ENCODE measurements around the gene PIGL. TPM values are rescaled to one million over a fixed set of nuclear protein-coding genes. Genes with fewer than 3 reads are reported as not detected.

Gene PIGL
- total and polyA plus RNA-seq, 4 donors = 24.0 to 39.7 (median 27.8) TPM

- H3K4me1 ChIP-seq (ENCODE audit: control insufficient read depth, insufficient read depth, low read length) = no peaks in the 10 kb centered on the region
- H3K9me3 ChIP-seq (ENCODE audit: control insufficient read depth, insufficient read depth, low read length) = no peaks in the 10 kb centered on the region
- no peaks in the 10 kb centered on the region for H3K27me3 ChIP-seq (ENCODE audit: control insufficient read depth, insufficient read depth, low read length)
- peaks cover 29% of the 10 kb centered on the region for H3K36me3 ChIP-seq (ENCODE audit: control insufficient read depth, insufficient read depth, low read length)
- WGBS (ENCODE audit: insufficient coverage) = no CpG with 5 or more reads among the region's 1 CpG
- H3K27ac ChIP-seq (ENCODE audit: low read depth, low read length) = no peak overlapping the region
- no peak overlapping the region for H3K4me3 ChIP-seq (ENCODE audit: low read depth, low read length)
- no peak for DNase-seq (ENCODE audit: low read depth in 4 of 6, low spot score in 6 of 6)
Observed at GRCh38 chr17:16339959-16340358, 122.9 kb downstream of the PIGL start.

GRCh38 chr17:16342979-16343378 is 126.0 kb downstream of the PIGL start:
- WGBS (ENCODE audit: insufficient coverage) = 90% methylated on average over 4 of the region's 4 CpGs
- peak in 2 of 6 donors; percentile 26 to 47 for DNase-seq (ENCODE audit: low read depth in 4 of 6, low spot score in 6 of 6)
- no peak overlapping the region for H3K27ac ChIP-seq (ENCODE audit: low read depth, low read length)
- no peaks in the 10 kb centered on the region for H3K4me1 ChIP-seq (ENCODE audit: control insufficient read depth, insufficient read depth, low read length)
- H3K36me3 ChIP-seq (ENCODE audit: control insufficient read depth, insufficient read depth, low read length) = peaks cover 37% of the 10 kb centered on the region
- no peaks in the 10 kb centered on the region for H3K27me3 ChIP-seq (ENCODE audit: control insufficient read depth, insufficient read depth, low read length)
- H3K9me3 ChIP-seq (ENCODE audit: control insufficient read depth, insufficient read depth, low read length) = no peaks in the 10 kb centered on the region
- H3K4me3 ChIP-seq (ENCODE audit: low read depth, low read length) = no peak overlapping the region

- Histone ChIP-seq H3K27ac (ENCODE audit: low read depth, low read length) (no peak overlapping the region), H3K9me3 (ENCODE audit: control insufficient read depth, insufficient read depth, low read length) (no peaks in the 10 kb centered on the region), H3K4me3 (ENCODE audit: low read depth, low read length) (no peak overlapping the region), H3K27me3 (ENCODE audit: control insufficient read depth, insufficient read depth, low read length) (no peaks in the 10 kb centered on the region), H3K4me1 (ENCODE audit: control insufficient read depth, insufficient read depth, low read length) (no peaks in the 10 kb centered on the region), H3K36me3 (ENCODE audit: control insufficient read depth, insufficient read depth, low read length) (peaks cover 43% of the 10 kb centered on the region)
- DNase-seq (ENCODE audit: low read depth in 4 of 6, low spot score in 6 of 6) = no peak
- WGBS (ENCODE audit: insufficient coverage) = no CpG with 5 or more reads among the region's 3 CpGs
Observed at GRCh38 chr17:16343569-16343968, 126.6 kb downstream of the PIGL start.

- WGBS (ENCODE audit: insufficient coverage) = 93% methylated on average over 2 of the region's 5 CpGs
- Histone ChIP-seq H3K27me3 (ENCODE audit: control insufficient read depth, insufficient read depth, low read length) (no peaks in the 10 kb centered on the region), H3K9me3 (ENCODE audit: control insufficient read depth, insufficient read depth, low read length) (no peaks in the 10 kb centered on the region), H3K4me1 (ENCODE audit: control insufficient read depth, insufficient read depth, low read length) (no peaks in the 10 kb centered on the region), H3K4me3 (ENCODE audit: low read depth, low read length) (no peak overlapping the region), H3K36me3 (ENCODE audit: control insufficient read depth, insufficient read depth, low read length) (peaks cover 52% of the 10 kb centered on the region), H3K27ac (ENCODE audit: low read depth, low read length) (no peak overlapping the region)
- no peak for DNase-seq (ENCODE audit: low read depth in 4 of 6, low spot score in 6 of 6)
Observed at GRCh38 chr17:16345565-16345964, 128.6 kb downstream of the PIGL start.

- H3K4me1 ChIP-seq (ENCODE audit: control insufficient read depth, insufficient read depth, low read length) = peaks cover 4% of the 10 kb centered on the region
- no peak overlapping the region for H3K27ac ChIP-seq (ENCODE audit: low read depth, low read length)
- H3K9me3 ChIP-seq (ENCODE audit: control insufficient read depth, insufficient read depth, low read length) = no peaks in the 10 kb centered on the region
- no peak for DNase-seq (ENCODE audit: low read depth in 4 of 6, low spot score in 6 of 6)
- peaks cover 2% of the 10 kb centered on the region for H3K27me3 ChIP-seq (ENCODE audit: control insufficient read depth, insufficient read depth, low read length)
- 100% methylated on average over 2 of the region's 6 CpGs for WGBS (ENCODE audit: insufficient coverage)
- H3K4me3 ChIP-seq (ENCODE audit: low read depth, low read length) = no peak overlapping the region
- peaks cover 51% of the 10 kb centered on the region for H3K36me3 ChIP-seq (ENCODE audit: control insufficient read depth, insufficient read depth, low read length)
Observed at GRCh38 chr17:16346721-16347271, 129.8 kb downstream of the PIGL start.

GRCh38 chr17:16348586-16348985 is 131.6 kb downstream of the PIGL start:
- H3K4me3 ChIP-seq (ENCODE audit: low read depth, low read length) = no peak overlapping the region
- peaks cover 37% of the 10 kb centered on the region for H3K36me3 ChIP-seq (ENCODE audit: control insufficient read depth, insufficient read depth, low read length)
- no peak overlapping the region for H3K27ac ChIP-seq (ENCODE audit: low read depth, low read length)
- no peak for DNase-seq (ENCODE audit: low read depth in 4 of 6, low spot score in 6 of 6)
- H3K9me3 ChIP-seq (ENCODE audit: control insufficient read depth, insufficient read depth, low read length) = no peaks in the 10 kb centered on the region
- H3K4me1 ChIP-seq (ENCODE audit: control insufficient read depth, insufficient read depth, low read length) = peaks cover 12% of the 10 kb centered on the region
- WGBS (ENCODE audit: insufficient coverage) = 80% methylated on average over 6 of the region's 6 CpGs
- peaks cover 5% of the 10 kb centered on the region for H3K27me3 ChIP-seq (ENCODE audit: control insufficient read depth, insufficient read depth, low read length)

- Histone ChIP-seq H3K36me3 (ENCODE audit: control insufficient read depth, insufficient read depth, low read length) (peaks cover 28% of the 10 kb centered on the region), H3K27ac (ENCODE audit: low read depth, low read length) (no peak overlapping the region), H3K4me3 (ENCODE audit: low read depth, low read length) (no peak overlapping the region), H3K27me3 (ENCODE audit: control insufficient read depth, insufficient read depth, low read length) (peaks cover 5% of the 10 kb centered on the region), H3K9me3 (ENCODE audit: control insufficient read depth, insufficient read depth, low read length) (no peaks in the 10 kb centered on the region), H3K4me1 (ENCODE audit: control insufficient read depth, insufficient read depth, low read length) (peaks cover 17% of the 10 kb centered on the region)
- WGBS (ENCODE audit: insufficient coverage) = 95% methylated on average over 5 of the region's 5 CpGs
- DNase-seq (ENCODE audit: low read depth in 4 of 6, low spot score in 6 of 6) = no peak
Observed at GRCh38 chr17:16349431-16349830, 132.4 kb downstream of the PIGL start.

- WGBS (ENCODE audit: insufficient coverage) = 4% methylated on average over 4 of the region's 10 CpGs
- DNase-seq (ENCODE audit: low read depth in 4 of 6, low spot score in 6 of 6) = no peak
- H3K27ac ChIP-seq (ENCODE audit: low read depth, low read length) = peak overlapping the region; percentile 78
- peak overlapping the region; percentile 49 for H3K4me3 ChIP-seq (ENCODE audit: low read depth, low read length)
- H3K36me3 ChIP-seq (ENCODE audit: control insufficient read depth, insufficient read depth, low read length) = peaks cover 19% of the 10 kb centered on the region
- peaks cover 17% of the 10 kb centered on the region for H3K4me1 ChIP-seq (ENCODE audit: control insufficient read depth, insufficient read depth, low read length)
- peaks cover 5% of the 10 kb centered on the region for H3K27me3 ChIP-seq (ENCODE audit: control insufficient read depth, insufficient read depth, low read length)
- H3K9me3 ChIP-seq (ENCODE audit: control insufficient read depth, insufficient read depth, low read length) = no peaks in the 10 kb centered on the region
Observed at GRCh38 chr17:16351831-16352230, 134.8 kb downstream of the PIGL start.

GRCh38 chr17:16352303-16352666 is 135.3 kb downstream of the PIGL start:
- H3K4me1 ChIP-seq (ENCODE audit: control insufficient read depth, insufficient read depth, low read length) = peaks cover 17% of the 10 kb centered on the region
- under 1% methylated on average over 24 of the region's 25 CpGs for WGBS (ENCODE audit: insufficient coverage)
- H3K9me3 ChIP-seq (ENCODE audit: control insufficient read depth, insufficient read depth, low read length) = no peaks in the 10 kb centered on the region
- peaks cover 16% of the 10 kb centered on the region for H3K36me3 ChIP-seq (ENCODE audit: control insufficient read depth, insufficient read depth, low read length)
- H3K4me3 ChIP-seq (ENCODE audit: low read depth, low read length) = peak overlapping the region; percentile 49
- peaks cover 5% of the 10 kb centered on the region for H3K27me3 ChIP-seq (ENCODE audit: control insufficient read depth, insufficient read depth, low read length)
- DNase-seq (ENCODE audit: low read depth in 4 of 6, low spot score in 6 of 6) = peak in 2 of 6 donors; percentile 57 to 92
- H3K27ac ChIP-seq (ENCODE audit: low read depth, low read length) = peak overlapping the region; percentile 78

- DNase-seq (ENCODE audit: low read depth in 4 of 6, low spot score in 6 of 6) = peak; percentile 39 to 87 (median 52)
- Histone ChIP-seq H3K4me3 (ENCODE audit: low read depth, low read length) (peak overlapping the region; percentile 49), H3K9me3 (ENCODE audit: control insufficient read depth, insufficient read depth, low read length) (no peaks in the 10 kb centered on the region), H3K4me1 (ENCODE audit: control insufficient read depth, insufficient read depth, low read length) (peaks cover 17% of the 10 kb centered on the region), H3K36me3 (ENCODE audit: control insufficient read depth, insufficient read depth, low read length) (peaks cover 16% of the 10 kb centered on the region), H3K27ac (ENCODE audit: low read depth, low read length) (peak overlapping the region; percentile 78), H3K27me3 (ENCODE audit: control insufficient read depth, insufficient read depth, low read length) (peaks cover 5% of the 10 kb centered on the region)
- under 1% methylated on average over 75 of the region's 75 CpGs for WGBS (ENCODE audit: insufficient coverage)
Observed at GRCh38 chr17:16352667-16353316, 135.8 kb downstream of the PIGL start.

Measured in spinal cord (tissue), 10 donors.